Panc1 (cell line): ENCODE results near the gene GPRIN1. TPM values are rescaled to one million over a fixed set of nuclear protein-coding genes. Genes with fewer than 3 reads are reported as not detected.
A peak's percentile ranks its signal among the peaks of the same experiment; 100 is the strongest.

ENCODE experiments used
- ATAC-seq: fragments of 200-7000 bp; cut with Tn5 transposase; 2 replicates; pipeline ENCODE4 v1.9.1; 2020; ENCODE audit warnings: mild to moderate bottlenecking, moderate library complexity
- BruUV-seq: library from RNA; stranded (reverse); fragments of 400-500 nt; replicated peaks from 2 replicates; lab custom pipeline; 2021; lab: Mats Ljungman, UMichigan
- CTCF ChIA-PET: fragments of 300-600 bp; sonication (Branson Sonifier 250); formaldehyde crosslinking; loops from one replicate; lab custom pipeline; 2022; ENCODE audit warnings: antibody characterized with exemption; lab: Charles Lee
- POLR2A ChIA-PET: fragments of 300-600 bp; sonication (Branson Sonifier 250); formaldehyde crosslinking; loops from one replicate; lab custom pipeline; 2022; ENCODE audit warnings: antibody characterized with exemption; lab: Charles Lee
- DNase-seq: peaks from one replicate; pipeline ENCODE4 v3.0.0-alpha.2; 2010; ENCODE audit warnings: low read depth, low spot score
- H3K27ac ChIP-seq: 2 replicates; pipeline ENCODE4 v1.5.1; 2011; ENCODE audit warnings: mild to moderate bottlenecking, low read length, inconsistent platforms
- H3K27me3 ChIP-seq: fragments of 200-500 bp; sonication (Bioruptor generic); 2 replicates; pipeline ENCODE4 v1.6.0; 2014; ENCODE audit warnings: low read length, inconsistent platforms; ENCODE audit not compliant: control insufficient read depth, insufficient read depth
- H3K36me3 ChIP-seq: fragments of 200-500 bp; sonication (Bioruptor generic); 2 replicates; pipeline ENCODE4 v1.5.1; 2014; ENCODE audit warnings: inconsistent platforms, mild to moderate bottlenecking, low read length, moderate library complexity; ENCODE audit not compliant: control insufficient read depth, insufficient read depth
- H3K4me1 ChIP-seq: 2 replicates; pipeline ENCODE4 v1.5.1; 2011; ENCODE audit warnings: inconsistent platforms, mild to moderate bottlenecking, low read length, moderate library complexity; ENCODE audit not compliant: control insufficient read depth, insufficient read depth
- H3K4me3 ChIP-seq, 2 experiments: 2 replicates each; pipeline ENCODE4 v1.5.1; 2011 to 2012; ENCODE audit warnings: low read depth in 2 of 2, low read length in 2 of 2, mild to moderate bottlenecking in 2 of 2, inconsistent platforms in 1 of 2, moderate library complexity in 1 of 2
- H3K9me3 ChIP-seq: fragments of 200-500 bp; sonication (Bioruptor generic); 2 replicates; pipeline ENCODE4 v1.5.1; 2014; ENCODE audit warnings: low read depth, mild to moderate bottlenecking, inconsistent platforms, low read length, moderate library complexity; ENCODE audit not compliant: control insufficient read depth, insufficient read depth
- CTCF ChIP-seq: fragments of 450-650 bp; IDR thresholded peaks from 2 replicates; pipeline ENCODE4 v1.5.1; 2017; ENCODE audit warnings: mild to moderate bottlenecking
- POLR2AphosphoS5 ChIP-seq: IDR thresholded peaks from 2 replicates; pipeline ENCODE4 v1.6.1; 2012; ENCODE audit warnings: mild to moderate bottlenecking, low read depth, low read length, moderate library complexity
- REST ChIP-seq, 2 experiments: IDR thresholded peaks; 2 replicates each; pipeline ENCODE4 v1.6.1; 2011 to 2012; ENCODE audit warnings: low read depth in 2 of 2, control low read depth in 1 of 2, low read length in 1 of 2, mild to moderate bottlenecking in 1 of 2, moderate library complexity in 1 of 2; ENCODE audit not compliant: insufficient read depth in 1 of 2
- SIN3A ChIP-seq: IDR thresholded peaks from 2 replicates; pipeline ENCODE4 v1.6.1; 2012; ENCODE audit warnings: low read depth, mild to moderate bottlenecking, low read length, moderate library complexity, borderline replicate concordance; ENCODE audit not compliant: insufficient read depth
- TCF7L2 ChIP-seq: IDR thresholded peaks from 2 replicates; pipeline ENCODE4 v1.6.1; 2011; ENCODE audit warnings: mild to moderate bottlenecking, low read depth, low read length, inconsistent platforms
- in situ Hi-C: cut with HindIII; loops from 2 replicates; pipeline ENCODE4 v1.10.0; 2016; ENCODE audit warnings: low sequenced_read_pairs, low pct_unique_long_range_greater_than_20kb
- intact Hi-C: fragments of 100-400 bp; cut with micrococcal nuclease; formaldehyde crosslinking; loops from one replicate; pipeline ENCODE4 v1.10.0; 2022; ENCODE audit not compliant: unreplicated experiment
- total RNA-seq: library from RNA; stranded (reverse); gene quantifications from one replicate; pipeline ENCODE4 v1.2.1, GENCODE V29; 2021; ENCODE audit not compliant: unreplicated experiment

GPRIN1 gene
- total RNA-seq, 1 experiment from 2014 or later: 18.9 TPM

- DNase-seq (peak; percentile 82), ATAC-seq (peak; percentile 95)
- intact Hi-C loops: no loop called here
- peaks cover 3% of the 10 kb centered on the region; the same call in 1 of the 2 replicates for H3K36me3 ChIP-seq
- TF ChIP-seq REST (IDR thresholded peaks at IDR 0.05; ENCODE audit: insufficient read depth in 1 of 2, low read depth in 2 of 2, low read length in 1 of 2) (0 out of 4 replicates have a peak, but pooled peaks of 1 of the 2 experiments have one; percentile 41), CTCF (no peak), SIN3A (0 out of 2 replicates have a peak, but pooled peaks have one; percentile 70), TCF7L2 (no peak), POLR2AphosphoS5 (peak; percentile 88)
- H3K27ac ChIP-seq: peak within 1 kb of the TSS; percentile 86
- in situ Hi-C loops: no loop called here
- ChIA-PET POLR2A (no interaction called here), CTCF (interaction anchor here (0.9 to 2.3 kb wide), 2 partner anchors 14 to 73 kb away, joined by 9 to 17 read pairs; no protein-coding TSS in a partner anchor)
- no TSS peak for BruUV-seq
- H3K9me3 ChIP-seq: no peaks in the 10 kb centered on the region
- peaks cover 18% of the 10 kb centered on the region for H3K4me1 ChIP-seq
- no peaks in the 10 kb centered on the region for H3K27me3 ChIP-seq
- H3K4me3 ChIP-seq: peak within 1 kb of the TSS; percentile 78 to 89
Measured at GRCh38 chr5:176647030-176647842, 37.3 kb upstream of the GPRIN1 start, which contains the start of gene TSPAN17. Gene TSPAN17, plus strand, starts transcription at chr5:176647484. Its CDS starts 132 bp downstream, at chr5:176647616.

GRCh38 chr5:176646707-176647029, 36.7 kb upstream of the GPRIN1 start:
- Histone ChIP-seq H3K27ac (peak overlapping the region; percentile 86), H3K4me3 (peak overlapping the region; percentile 78 to 89), H3K4me1 (peaks cover 18% of the 10 kb centered on the region), H3K27me3 (no peaks in the 10 kb centered on the region), H3K9me3 (no peaks in the 10 kb centered on the region), H3K36me3 (peaks cover 3% of the 10 kb centered on the region; the same call in 1 of the 2 replicates)
- ChIA-PET CTCF (interaction anchor here (0.9 to 2.3 kb wide), 3 partner anchors 14 to 294 kb away, joined by 5 to 17 read pairs (median 9); no protein-coding TSS in a partner anchor), POLR2A (no interaction called here)
- DNase-seq (no peak), ATAC-seq (peak; percentile 10)
- in situ Hi-C loops (no loop called here), intact Hi-C loops (no loop called here)
- BruUV-seq: no TSS peak
- TF ChIP-seq SIN3A (no peak), POLR2AphosphoS5 (no peak), REST (IDR thresholded peaks at IDR 0.05; ENCODE audit: insufficient read depth in 1 of 2, low read depth in 2 of 2, low read length in 1 of 2) (no peak), TCF7L2 (no peak)
